Measurements from ENCODE around the gene KRT25. TPM values are rescaled to one million over a fixed set of nuclear protein-coding genes. Genes with fewer than 3 reads are reported as not detected.

The KRT25 gene
- total RNA-seq, 4 donors from 2014 or later: not detected

GRCh38 chr17:40779181-40779909, 24.2 kb upstream of the KRT25 start:
- intact Hi-C loops (cut with DNase I; ENCODE audit: low total_unique reads) (no loop called here), in situ Hi-C loops (cut with MboI; ENCODE audit: low pct_ligation_motif_present in 1 of 4, low pct_unique_long_range_greater_than_20kb in 1 of 4, low sequenced_read_pairs in 3 of 4) (loop anchor here in 2 of 4 donors (25.0 kb wide), 1 partner anchor 167 kb away; no protein-coding TSS in a partner anchor)
- peaks cover 76% of the 10 kb centered on the region for H3K27me3 ChIP-seq
- H3K4me1 ChIP-seq: peaks cover 0 to 3% (median 0%) of the 10 kb centered on the region in 4 donors
- TF ChIP-seq CTCF (IDR thresholded peaks at IDR 0.05) (no peak), EP300 (IDR thresholded peaks at IDR 0.05; ENCODE audit: low read depth) (no peak), POLR2AphosphoS5 (IDR thresholded peaks at IDR 0.05) (no peak), POLR2A (IDR thresholded peaks at IDR 0.05) (no peak)
- H3K4me3 ChIP-seq: peak overlapping the region in 1 of 4 donors; percentile 30
- DNase-seq: no peak
- 38% methylated on average over 7 to 37 of the region's 37 CpGs for WGBS, 2 donors (ENCODE audit: low coverage in 1 of 2)
- H3K9me3 ChIP-seq: no peaks in the 10 kb centered on the region
- H3K27ac ChIP-seq: no peak overlapping the region
- H3K36me3 ChIP-seq: no peaks in the 10 kb centered on the region

DNA sequence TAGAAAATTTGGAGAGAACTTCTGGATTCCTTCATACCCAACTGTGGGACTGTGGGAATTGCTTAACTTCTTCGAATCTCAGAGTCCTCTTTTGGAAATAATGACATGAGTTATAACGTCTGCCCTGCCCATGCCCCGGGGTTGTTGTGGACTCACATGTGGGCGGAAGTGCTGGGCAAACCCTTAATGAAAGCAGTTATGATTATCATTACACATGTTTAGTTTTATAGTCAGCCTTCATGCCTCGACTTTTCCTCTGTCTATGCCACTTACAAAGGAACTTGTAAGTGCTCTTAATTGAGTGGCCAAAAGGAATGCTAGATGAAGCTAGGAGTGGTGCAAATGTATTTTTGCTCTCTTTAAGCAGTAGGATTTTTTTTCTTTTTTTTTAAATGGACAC, 23.3 kb upstream of the KRT25 start:
- in situ Hi-C loops (cut with MboI; ENCODE audit: low pct_ligation_motif_present in 1 of 4, low pct_unique_long_range_greater_than_20kb in 1 of 4, low sequenced_read_pairs in 3 of 4) (loop anchor here in 2 of 4 donors (25.0 kb wide), 1 partner anchor 166 kb away; no protein-coding TSS in a partner anchor), intact Hi-C loops (cut with DNase I; ENCODE audit: low total_unique reads) (no loop called here)
- no peaks in the 10 kb centered on the region for H3K9me3 ChIP-seq
- peaks cover 0 to 3% (median 0%) of the 10 kb centered on the region in 4 donors for H3K4me1 ChIP-seq
- no peak overlapping the region for H3K27ac ChIP-seq
- no peaks in the 10 kb centered on the region for H3K36me3 ChIP-seq
- peaks cover 76% of the 10 kb centered on the region for H3K27me3 ChIP-seq
- 63 to 70% methylated on average over 5 of the region's 5 CpGs for WGBS, 2 donors (ENCODE audit: low coverage in 1 of 2)
- no peak for DNase-seq
- no peak overlapping the region for H3K4me3 ChIP-seq
- no peak for TF ChIP-seq CTCF (IDR thresholded peaks at IDR 0.05)
- TF ChIP-seq POLR2AphosphoS5 (IDR thresholded peaks at IDR 0.05): no peak
- TF ChIP-seq EP300 (IDR thresholded peaks at IDR 0.05; ENCODE audit: low read depth): no peak
- no peak for TF ChIP-seq POLR2A (IDR thresholded peaks at IDR 0.05)

GRCh38 chr17:40777971-40778370, 22.8 kb upstream of the KRT25 start:
- DNase-seq: no peak
- in situ Hi-C loops (cut with MboI; ENCODE audit: low pct_ligation_motif_present in 1 of 4, low pct_unique_long_range_greater_than_20kb in 1 of 4, low sequenced_read_pairs in 3 of 4) (loop anchor here in 2 of 4 donors (25.0 kb wide), 1 partner anchor 166 kb away; no protein-coding TSS in a partner anchor), intact Hi-C loops (cut with DNase I; ENCODE audit: low total_unique reads) (no loop called here)
- peaks cover 0 to 3% (median 0%) of the 10 kb centered on the region in 4 donors for H3K4me1 ChIP-seq
- H3K27me3 ChIP-seq: peaks cover 76% of the 10 kb centered on the region
- TF ChIP-seq CTCF (IDR thresholded peaks at IDR 0.05) (no peak), POLR2A (IDR thresholded peaks at IDR 0.05) (no peak), POLR2AphosphoS5 (IDR thresholded peaks at IDR 0.05) (no peak), EP300 (IDR thresholded peaks at IDR 0.05; ENCODE audit: low read depth) (no peak)
- no peaks in the 10 kb centered on the region for H3K36me3 ChIP-seq
- H3K4me3 ChIP-seq: no peak overlapping the region
- whole genome bisulfite sequencing, 2 donors (ENCODE audit: low coverage in 1 of 2): 75 to 79% methylated on average over 3 of the region's 3 CpGs
- H3K9me3 ChIP-seq: no peaks in the 10 kb centered on the region
- H3K27ac ChIP-seq: no peak overlapping the region

GRCh38 chr17:40777459-40777858, 22.3 kb upstream of the KRT25 start:
- DNase-seq: no peak
- Histone ChIP-seq H3K36me3 (no peaks in the 10 kb centered on the region), H3K4me1 (peaks cover 0 to 3% (median 0%) of the 10 kb centered on the region in 4 donors), H3K27me3 (peaks cover 75% of the 10 kb centered on the region), H3K27ac (no peak overlapping the region), H3K4me3 (no peak overlapping the region), H3K9me3 (no peaks in the 10 kb centered on the region)
- TF ChIP-seq EP300 (IDR thresholded peaks at IDR 0.05; ENCODE audit: low read depth): no peak
- no peak for TF ChIP-seq POLR2AphosphoS5 (IDR thresholded peaks at IDR 0.05)
- TF ChIP-seq CTCF (IDR thresholded peaks at IDR 0.05): no peak
- intact Hi-C loops (cut with DNase I; ENCODE audit: low total_unique reads) (no loop called here), in situ Hi-C loops (cut with MboI; ENCODE audit: low pct_ligation_motif_present in 1 of 4, low pct_unique_long_range_greater_than_20kb in 1 of 4, low sequenced_read_pairs in 3 of 4) (loop anchor here in 2 of 4 donors (25.0 kb wide), 1 partner anchor 165 kb away; no protein-coding TSS in a partner anchor)
- 57 to 61% methylated on average over 7 of the region's 7 CpGs for WGBS, 2 donors (ENCODE audit: low coverage in 1 of 2)

Data from transverse colon (tissue), 4 donors.